H1 (cell line): ENCODE data around the gene APBA2. TPM values are rescaled to one million over a fixed set of nuclear protein-coding genes. Genes with fewer than 3 reads are reported as not detected.

Source experiments
- CTCF ChIA-PET: fragments of 300-600 bp; sonication (Branson Sonifier 250); formaldehyde crosslinking; loops from one replicate; lab custom pipeline; 2021; ENCODE audit not compliant: partially characterized antibody; lab: Charles Lee
- POLR2A ChIA-PET: fragments of 300-600 bp; sonication (Branson Sonifier 250); formaldehyde crosslinking; loops from one replicate; lab custom pipeline; 2021; ENCODE audit warnings: inconsistent platforms; ENCODE audit not compliant: partially characterized antibody; lab: Charles Lee
- DNase-seq, 2 experiments: peaks; one replicate each; pipeline versions ENCODE4 v3.0.0 to v3.0.0-alpha.2; 2010 to 2022; ENCODE audit warnings: low spot score in 2 of 2, low read depth in 1 of 2, mixed read lengths in 1 of 2
- FAIRE-seq: peaks from 2 replicates; lab custom pipeline; 2011; peaks lifted over from hg19 to GRCh38; lab: Jason Lieb, UNC
- H2AFZ ChIP-seq: 2 replicates; pipeline ENCODE4 v1.8.1; 2012; ENCODE audit warnings: low read length, inconsistent platforms
- H2AK5ac ChIP-seq: 2 replicates; pipeline ENCODE4 v1.6.1; 2013; ENCODE audit warnings: low read depth, low read length
- H2BK120ac ChIP-seq: replicated peaks from 2 replicates; pipeline ENCODE3; 2013; ENCODE audit warnings: low read depth, low read length, inconsistent platforms
- H2BK12ac ChIP-seq: 2 replicates; pipeline ENCODE4 v1.6.1; 2013; ENCODE audit warnings: low read depth, low read length
- H2BK15ac ChIP-seq: 2 replicates; pipeline ENCODE4 v1.6.1; 2013; ENCODE audit warnings: low read length
- H2BK20ac ChIP-seq: 2 replicates; pipeline ENCODE4 v1.6.1; 2013; ENCODE audit warnings: low read length
- H2BK5ac ChIP-seq: 2 replicates; pipeline ENCODE4 v1.6.1; 2013; ENCODE audit warnings: low read depth, low read length
- H3K14ac ChIP-seq: 2 replicates; pipeline ENCODE4 v1.6.1; 2013; ENCODE audit warnings: inconsistent platforms; ENCODE audit not compliant: insufficient read length
- H3K18ac ChIP-seq: 2 replicates; pipeline ENCODE4 v1.6.1; 2013; ENCODE audit warnings: low read length; ENCODE audit errors: extremely low read depth
- H3K23ac ChIP-seq: 2 replicates; pipeline ENCODE4 v1.6.1; 2013; ENCODE audit warnings: inconsistent platforms; ENCODE audit not compliant: insufficient read length
- H3K23me2 ChIP-seq: 2 replicates; pipeline ENCODE4 v1.6.1; 2013; ENCODE audit warnings: low read depth, low read length
- H3K27ac ChIP-seq: 2 replicates; pipeline ENCODE4 v1.6.1; 2011; ENCODE audit warnings: low read depth, low read length, inconsistent platforms
- H3K27me3 ChIP-seq, 4 experiments: replicated peaks in 1 of 4; 1 replicate in 1 of 4; 2 replicates in 3 of 4; pipeline versions ENCODE4 v1.6.1 to v1.8.1; 2011 to 2013; ENCODE audit warnings: low read length in 3 of 4, mild to moderate bottlenecking in 3 of 4, inconsistent platforms in 2 of 4, mixed read lengths in 2 of 4, moderate library complexity in 1 of 4; ENCODE audit not compliant: control insufficient read depth in 3 of 4, insufficient read depth in 3 of 4; ENCODE audit errors: extremely low read depth in 1 of 4
- H3K36me3 ChIP-seq, 4 experiments: 2 replicates each; pipeline versions ENCODE4 v1.6.1 to v1.8.1; 2011 to 2013; ENCODE audit warnings: mild to moderate bottlenecking in 4 of 4, low read length in 3 of 4, moderate library complexity in 2 of 4, control low read depth in 1 of 4, inconsistent platforms in 1 of 4; ENCODE audit not compliant: insufficient read depth in 4 of 4, control insufficient read depth in 2 of 4
- H3K4ac ChIP-seq: replicated peaks from 2 replicates; pipeline ENCODE3; 2013; ENCODE audit warnings: low read length, low read depth, mixed read lengths, inconsistent platforms; ENCODE audit not compliant: insufficient read length
- H3K4me1 ChIP-seq, 4 experiments: replicated peaks in 1 of 4; 1 replicate in 1 of 4; 2 replicates in 3 of 4; pipeline versions ENCODE4 v1.6.1 to v1.8.1; 2011 to 2013; ENCODE audit warnings: low read length in 3 of 4, inconsistent platforms in 2 of 4, mixed read lengths in 1 of 4; ENCODE audit not compliant: insufficient read depth in 4 of 4, control insufficient read depth in 3 of 4
- H3K4me2 ChIP-seq, 2 experiments: 2 replicates each; pipeline versions ENCODE4 v1.6.1 to v1.8.1; 2011 to 2013; ENCODE audit warnings: low read depth in 2 of 2, low read length in 2 of 2, control low read depth in 1 of 2, inconsistent platforms in 1 of 2, mild to moderate bottlenecking in 1 of 2; ENCODE audit not compliant: insufficient read depth in 1 of 2
- H3K4me3 ChIP-seq, 4 experiments: fragments of 200-600, 300-600 bp in 1 of 4; sonication (generic), shearing (Covaris generic), sonication (Bioruptor Twin) in 1 of 4; 2 replicates each; pipeline versions ENCODE4 v1.5.1 to v1.8.1; 2011 to 2016; ENCODE audit warnings: low read length in 4 of 4, low read depth in 3 of 4, control low read depth in 2 of 4, inconsistent platforms in 2 of 4, mild to moderate bottlenecking in 2 of 4, mixed read lengths in 1 of 4, moderate library complexity in 1 of 4; ENCODE audit not compliant: insufficient read depth in 2 of 4; ENCODE audit errors: extremely low read depth in 1 of 4
- H3K56ac ChIP-seq: replicated peaks from 2 replicates; pipeline ENCODE3; 2013; ENCODE audit warnings: low read depth, mild to moderate bottlenecking, mixed read lengths, low read length, inconsistent platforms; ENCODE audit not compliant: insufficient read length
- H3K79me1 ChIP-seq: 2 replicates; pipeline ENCODE4 v1.6.1; 2013; ENCODE audit warnings: low read depth, low read length, control low read depth
- H3K79me2 ChIP-seq, 2 experiments: 2 replicates each; pipeline versions ENCODE4 v1.6.1 to v1.8.1; 2012 to 2013; ENCODE audit warnings: low read length in 2 of 2, mild to moderate bottlenecking in 2 of 2, inconsistent platforms in 1 of 2; ENCODE audit not compliant: insufficient read depth in 2 of 2, control insufficient read depth in 1 of 2
- H3K9ac ChIP-seq, 4 experiments: replicated peaks in 1 of 4; 1 replicate in 1 of 4; 2 replicates in 3 of 4; pipeline versions ENCODE4 v1.6.1 to v1.8.1; 2011 to 2013; ENCODE audit warnings: low read depth in 3 of 4, low read length in 3 of 4, control low read depth in 2 of 4, mild to moderate bottlenecking in 2 of 4, moderate library complexity in 2 of 4, inconsistent platforms in 1 of 4; ENCODE audit errors: extremely low read depth in 1 of 4
- H3K9me3 ChIP-seq, 2 experiments: 2 replicates each; pipeline versions ENCODE4 v1.6.1 to v1.8.1; 2012 to 2013; ENCODE audit warnings: mild to moderate bottlenecking in 2 of 2, moderate library complexity in 2 of 2, control low read depth in 1 of 2, inconsistent platforms in 1 of 2, low read depth in 1 of 2, low read length in 1 of 2, mixed read lengths in 1 of 2; ENCODE audit not compliant: insufficient read depth in 2 of 2
- H4K20me1 ChIP-seq, 2 experiments: replicated peaks in 1 of 2; 2 replicates each; pipeline versions ENCODE3 to v1.8.1; 2011 to 2013; ENCODE audit warnings: inconsistent platforms in 2 of 2, low read length in 2 of 2, mild to moderate bottlenecking in 1 of 2; ENCODE audit not compliant: insufficient read depth in 2 of 2, control insufficient read depth in 1 of 2
- H4K5ac ChIP-seq: 2 replicates; pipeline ENCODE4 v1.6.1; 2013; ENCODE audit warnings: low read length, low read depth, mixed read lengths, inconsistent platforms; ENCODE audit not compliant: insufficient read length
- H4K8ac ChIP-seq: 2 replicates; pipeline ENCODE4 v1.8.0; 2013; ENCODE audit warnings: mild to moderate bottlenecking, moderate library complexity, low read length, inconsistent platforms; ENCODE audit not compliant: insufficient read depth; ENCODE audit errors: extremely low read depth
- H4K91ac ChIP-seq: replicated peaks from 2 replicates; pipeline ENCODE3; 2013; ENCODE audit warnings: low read length, mixed read lengths, inconsistent platforms; ENCODE audit not compliant: insufficient read length
- ASH2L ChIP-seq: fragments of 200-600, 300-600 bp; sonication (generic); IDR thresholded peaks from one replicate; pipeline ENCODE4 v1.7.1; 2017; ENCODE audit warnings: low read length
- CBX8 ChIP-seq: fragments of 300-800, 300-1000 bp; sonication (generic); IDR thresholded peaks from 2 replicates; pipeline ENCODE4 v1.7.1; 2016; ENCODE audit warnings: low read depth, low read length, borderline replicate concordance
- FOSL1 ChIP-seq: IDR thresholded peaks from 2 replicates; pipeline ENCODE4 v1.6.1; 2011; ENCODE audit warnings: mild to moderate bottlenecking, low read depth, low read length, moderate library complexity; ENCODE audit not compliant: insufficient read depth
- JUND ChIP-seq: IDR thresholded peaks from 2 replicates; pipeline ENCODE4 v1.6.1; 2011; ENCODE audit warnings: mild to moderate bottlenecking, improper control_type of control experiment, low read length
- POLR2A ChIP-seq, 2 experiments: IDR thresholded peaks; 1 replicate in 1 of 2; 2 replicates in 1 of 2; pipeline ENCODE4 v1.6.1; 2011; ENCODE audit warnings: low read depth in 2 of 2, low read length in 2 of 2, mild to moderate bottlenecking in 2 of 2; ENCODE audit errors: control extremely low read depth in 1 of 2
- RAD21 ChIP-seq, 2 experiments: IDR thresholded peaks in 1 of 2; conservative IDR thresholded peaks in 1 of 2; 2 replicates each; pipeline ENCODE4 v1.6.1; 2011; ENCODE audit warnings: low read depth in 2 of 2, low read length in 2 of 2, improper control_type of control experiment in 1 of 2, inconsistent platforms in 1 of 2, mild to moderate bottlenecking in 1 of 2, moderate library complexity in 1 of 2
- SUZ12 ChIP-seq: fragments of 200-600 bp; sonication (generic); IDR thresholded peaks from 2 replicates; pipeline ENCODE4 v1.6.1; 2012; ENCODE audit warnings: mild to moderate bottlenecking, inconsistent platforms, low read length, moderate library complexity, mixed read lengths
- WGBS, 2 experiments: shearing (Covaris generic) in 1 of 2; methylation state at CpG; one replicate each; pipeline versions ENCODE4 v1.1.6 to v1.1.7; 2013 to 2015; ENCODE audit warnings: low lambda C conversion rate in 2 of 2, mixed read lengths in 2 of 2, inconsistent platforms in 1 of 2, low coverage in 1 of 2, missing lambda C conversion rate in 1 of 2; ENCODE audit not compliant: insufficient replicate concordance in 2 of 2, insufficient coverage in 1 of 2, insufficient read length in 1 of 2; ENCODE audit errors: extremely low coverage in 1 of 2, missing lambda C conversion rate in 1 of 2; 5-methylcytosine and 5-hydroxymethylcytosine counted together
- polyA plus RNA-seq, 7 experiments: library from polyadenylated mRNA; depleted of rRNA in 3 of 7; stranded (reverse) in 5 of 7; unstranded in 2 of 7; fragments of >200 nt in 5 of 7; fragments of 200-250 nt in 2 of 7; gene quantifications; 1 replicate in 5 of 7; 2 replicates in 1 of 7; 4 replicates in 1 of 7; pipeline versions ENCODE4 v1.2.1 to v1.2.3, GENCODE V29; 2011 to 2013; ENCODE audit warnings: missing spikeins in 2 of 7, mixed read lengths in 2 of 7
- total RNA-seq: library from RNA; stranded (reverse); fragmentation: NEBNext Ultra II Directional; extraction: Animal tissue kit (Norgen Biotek cat#: 25700); gene quantifications from 2 replicates; pipeline ENCODE4 v1.2.1, GENCODE V29; 2021
- TF ChIP-seq, protein P1 (sequence below): IDR thresholded peaks from 2 replicates; pipeline ENCODE4 v1.6.1; 2012; ENCODE audit warnings: inconsistent platforms
- TF ChIP-seq, protein P2 (sequence below): IDR thresholded peaks from 2 replicates; pipeline ENCODE4 v1.6.1; 2012; ENCODE audit warnings: inconsistent platforms

Gene APBA2
- total and polyA plus RNA-seq, 2 of the 8 experiments (the other 6 are each of a cell fraction or from before 2014, with no cell fraction given) = 15.5 to 19.0 TPM

GRCh38 chr15:29114221-29115092, 228.7 kb downstream of the APBA2 start:
- H2AFZ ChIP-seq = no peak overlapping the region
- H3K14ac ChIP-seq = peak overlapping the region; percentile 92
- no peak overlapping the region for H3K4me3 ChIP-seq
- FAIRE-seq (no peak), DNase-seq (no peak)
- CTCF ChIA-PET = interaction anchor here (0.9 to 8.1 kb wide), 6 partner anchors 11 to 193 kb away, joined by 3 to 82 read pairs (median 7); no protein-coding TSS in a partner anchor
- peak overlapping the region; percentile 79 for H2AK5ac ChIP-seq
- 61% methylated on average over 15 of the region's 18 CpGs; no CpG with 5 or more reads in 1 of the 2 experiments for WGBS, 2 experiments
- H2BK20ac ChIP-seq = peak overlapping the region; percentile 72; the same call in 1 of the 2 replicates
- H4K5ac ChIP-seq = peak overlapping the region; percentile 39
- no peak overlapping the region for H3K9ac ChIP-seq
- peaks cover 9% of the 10 kb centered on the region; the same call in 1 of the 2 replicates for H3K23me2 ChIP-seq
- H3K36me3 ChIP-seq = no peaks in the 10 kb centered on the region
- peak overlapping the region; percentile 90 for H3K18ac ChIP-seq
- peaks cover 4% of the 10 kb centered on the region; the same call in 1 of the 2 replicates for H3K79me1 ChIP-seq
- peak overlapping the region; percentile 100 for H3K4ac ChIP-seq
- H3K4me1 ChIP-seq = peaks cover 0 to 22% (median 15%) of the 10 kb centered on the region in 4 experiments; a peak in 5 of 7 replicates
- peak overlapping the region; percentile 15 for H2BK120ac ChIP-seq
- H3K79me2 ChIP-seq = no peaks in the 10 kb centered on the region
- no peaks in the 10 kb centered on the region for H3K27me3 ChIP-seq
- no peaks in the 10 kb centered on the region for H3K9me3 ChIP-seq
- POLR2A ChIA-PET = interaction anchor here (1.2 to 2.1 kb wide), 3 partner anchors 9 to 120 kb away, joined by 3 to 6 read pairs (median 6); no protein-coding TSS in a partner anchor
- H2BK5ac ChIP-seq = peak overlapping the region; percentile 48
- no peak overlapping the region for H3K56ac ChIP-seq
- peak overlapping the region; percentile 96; the same call in 1 of the 2 replicates for H2BK12ac ChIP-seq
- H3K27ac ChIP-seq = no peak overlapping the region
- H2BK15ac ChIP-seq = peak overlapping the region; percentile 100
- no peak overlapping the region for H3K23ac ChIP-seq
- peak overlapping the region in 1 of 2 experiments; percentile 72; a peak in 3 of 4 replicates for H3K4me2 ChIP-seq
- peak overlapping the region; percentile 99 for H4K91ac ChIP-seq
- H4K20me1 ChIP-seq = peaks cover 0 to 4% of the 10 kb centered on the region in 2 experiments
- peak overlapping the region; percentile 57 for H4K8ac ChIP-seq
- TF ChIP-seq POLR2A (IDR thresholded peaks at IDR 0.05; ENCODE audit: control extremely low read depth in 1 of 2, low read depth in 2 of 2, low read length in 2 of 2) = no peak
- TF ChIP-seq, protein P1, sequence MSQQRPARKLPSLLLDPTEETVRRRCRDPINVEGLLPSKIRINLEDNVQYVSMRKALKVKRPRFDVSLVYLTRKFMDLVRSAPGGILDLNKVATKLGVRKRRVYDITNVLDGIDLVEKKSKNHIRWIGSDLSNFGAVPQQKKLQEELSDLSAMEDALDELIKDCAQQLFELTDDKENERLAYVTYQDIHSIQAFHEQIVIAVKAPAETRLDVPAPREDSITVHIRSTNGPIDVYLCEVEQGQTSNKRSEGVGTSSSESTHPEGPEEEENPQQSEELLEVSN = 0 out of 2 replicates have a peak, but pooled peaks have one; percentile 14
- TF ChIP-seq, protein P2, sequence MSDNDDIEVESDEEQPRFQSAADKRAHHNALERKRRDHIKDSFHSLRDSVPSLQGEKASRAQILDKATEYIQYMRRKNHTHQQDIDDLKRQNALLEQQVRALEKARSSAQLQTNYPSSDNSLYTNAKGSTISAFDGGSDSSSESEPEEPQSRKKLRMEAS = peak; percentile 43; the same call in 1 of the 2 replicates
- TF ChIP-seq ASH2L = no peak
- no peak for TF ChIP-seq CBX8
- no peak for TF ChIP-seq JUND
- no peak for TF ChIP-seq RAD21 (IDR thresholded peaks at IDR 0.05 in 1 of 2, conservative IDR thresholded peaks at IDR 0.05 in 1 of 2; ENCODE audit: low read depth in 2 of 2, low read length in 2 of 2)
- TF ChIP-seq SUZ12 = 0 out of 2 replicates have a peak, but pooled peaks have one; percentile 8
- TF ChIP-seq FOSL1 = no peak
